HCT116 (cell line): ENCODE data around the gene COTL1. TPM values are rescaled to one million over a fixed set of nuclear protein-coding genes. Genes with fewer than 3 reads are reported as not detected.
"Not testable (repeated sequence)": the region's sequence is repeated elsewhere in the genome, so short reads cannot be mapped to it uniquely, and the experiment has no call there.

Source experiments
- ATAC-seq: fragments of 200-7000 bp; cut with Tn5 transposase; 2 replicates; pipeline ENCODE4 v1.9.1; 2020; ENCODE audit warnings: mild to moderate bottlenecking, moderate library complexity
- BruUV-seq: library from RNA; stranded (reverse); fragments of 400-500 nt; replicated peaks from 2 replicates; lab custom pipeline; 2021; lab: Mats Ljungman, UMichigan
- CTCF ChIA-PET: fragments of 300-600 bp; sonication (Branson Sonifier 250); formaldehyde crosslinking; loops from one replicate; lab custom pipeline; 2021; ENCODE audit warnings: antibody characterized with exemption; lab: Charles Lee
- POLR2A ChIA-PET: fragments of 300-600, 350-600 bp; sonication (Branson Sonifier 250); formaldehyde crosslinking; loops from one replicate; lab custom pipeline; 2021; ENCODE audit warnings: antibody characterized with exemption; lab: Charles Lee
- RAD21 ChIA-PET, 2 experiments: fragments of 300-600 bp; sonication (Branson Sonifier 250); formaldehyde crosslinking; loops; one replicate each; lab custom pipeline; 2023; ENCODE audit warnings: low total read pairs in 2 of 2; ENCODE audit not compliant: uncharacterized antibody in 2 of 2, unreplicated experiment in 2 of 2, low non-redundant PET in 1 of 2; lab: Charles Lee
- DNase-seq: peaks from one replicate; pipeline ENCODE4 v3.0.0-alpha.2; 2010; ENCODE audit warnings: low read depth, low spot score
- H2AFZ ChIP-seq: fragments of 200-600 bp; shearing (Covaris generic), sonication (generic); 2 replicates; pipeline ENCODE4 v1.6.1; 2017; ENCODE audit warnings: low read depth, mixed run types, mixed read lengths, antibody characterized with exemption, low read length; ENCODE audit not compliant: poor library complexity, severe bottlenecking
- H3K27ac ChIP-seq: 2 replicates; pipeline ENCODE4 v1.5.1; 2012; ENCODE audit warnings: low read depth, low read length
- H3K27me3 ChIP-seq: fragments of 200-600 bp; sonication (generic); 2 replicates; pipeline ENCODE4 v1.6.1; 2016; ENCODE audit warnings: mixed run types, low read length, mixed read lengths; ENCODE audit not compliant: insufficient read depth
- H3K36me3 ChIP-seq, 2 experiments: fragments of 200-500 bp in 1 of 2; fragments of 200-600 bp in 1 of 2; sonication (Bioruptor generic) in 1 of 2; sonication (generic) in 1 of 2; 2 replicates each; pipeline versions ENCODE4 v1.5.1 to v1.6.1; 2014 to 2016; ENCODE audit warnings: low read length in 2 of 2, inconsistent platforms in 1 of 2, mixed read lengths in 1 of 2, mixed run types in 1 of 2; ENCODE audit not compliant: insufficient read depth in 2 of 2, control insufficient read depth in 1 of 2
- H3K4me1 ChIP-seq, 2 experiments: fragments of 200-600 bp in 1 of 2; sonication (generic) in 1 of 2; 2 replicates each; pipeline versions ENCODE4 v1.5.1 to v1.6.1; 2012 to 2017; ENCODE audit warnings: low read length in 2 of 2, inconsistent platforms in 1 of 2, mild to moderate bottlenecking in 1 of 2, mixed read lengths in 1 of 2, mixed run types in 1 of 2, moderate library complexity in 1 of 2; ENCODE audit not compliant: insufficient read depth in 2 of 2, control insufficient read depth in 1 of 2
- H3K4me2 ChIP-seq: fragments of 200-600 bp; sonication (generic); 2 replicates; pipeline ENCODE4 v1.6.1; 2017; ENCODE audit warnings: mixed run types, low read length, mixed read lengths
- H3K4me3 ChIP-seq, 2 experiments: fragments of 200-600 bp in 1 of 2; sonication (generic) in 1 of 2; replicated peaks in 1 of 2; 2 replicates each; pipeline ENCODE4 v1.5.1; 2011 to 2016; ENCODE audit warnings: low read length in 2 of 2, control low read depth in 1 of 2, low read depth in 1 of 2, mild to moderate bottlenecking in 1 of 2, mixed read lengths in 1 of 2, mixed run types in 1 of 2
- H3K79me2 ChIP-seq: fragments of 200-600 bp; sonication (generic); 2 replicates; pipeline ENCODE4 v1.6.1; 2017; ENCODE audit warnings: mild to moderate bottlenecking, mixed run types, low read length, moderate library complexity, mixed read lengths; ENCODE audit not compliant: insufficient read depth
- H3K9ac ChIP-seq: fragments of 200-600 bp; sonication (generic); 2 replicates; pipeline ENCODE4 v1.6.1; 2016; ENCODE audit warnings: low read length, mixed read lengths
- H3K9me2 ChIP-seq: fragments of 200-600 bp; sonication (generic), shearing (Covaris generic); 2 replicates; pipeline ENCODE4 v1.6.1; 2017; ENCODE audit warnings: mixed run types, mild to moderate bottlenecking, moderate library complexity; ENCODE audit not compliant: insufficient read depth
- H3K9me3 ChIP-seq, 2 experiments: fragments of 200-500 bp in 1 of 2; fragments of 200-600 bp in 1 of 2; sonication (Bioruptor generic) in 1 of 2; sonication (generic) in 1 of 2; 2 replicates each; pipeline ENCODE4 v1.6.1; 2014 to 2017; ENCODE audit warnings: low read length in 2 of 2, mixed read lengths in 2 of 2, inconsistent platforms in 1 of 2, low read depth in 1 of 2, mild to moderate bottlenecking in 1 of 2, mixed run types in 1 of 2, moderate library complexity in 1 of 2; ENCODE audit not compliant: control insufficient read depth in 1 of 2, insufficient read depth in 1 of 2
- H4K20me1 ChIP-seq: fragments of 200-600 bp; sonication (generic), shearing (Covaris generic); 2 replicates; pipeline ENCODE4 v1.6.1; 2017; ENCODE audit warnings: mixed run types, mild to moderate bottlenecking, moderate library complexity; ENCODE audit not compliant: insufficient read depth
- ATF3 ChIP-seq: IDR thresholded peaks from 2 replicates; pipeline ENCODE4 v1.6.1; 2012
- CBX3 ChIP-seq: IDR thresholded peaks from 2 replicates; pipeline ENCODE4 v1.6.1; 2012; ENCODE audit warnings: low read depth
- CEBPB ChIP-seq: IDR thresholded peaks from 2 replicates; pipeline ENCODE4 v1.6.1; 2012; ENCODE audit warnings: low read depth
- ELF1 ChIP-seq: IDR thresholded peaks from 2 replicates; pipeline ENCODE4 v1.6.1; 2012; ENCODE audit warnings: low read depth, borderline replicate concordance
- EZH2 ChIP-seq: fragments of 200-600 bp; sonication (generic); IDR thresholded peaks from 2 replicates; pipeline ENCODE4 v1.6.1; 2017; ENCODE audit warnings: antibody characterized with exemption, mixed run types
- MAX ChIP-seq: IDR thresholded peaks from 2 replicates; pipeline ENCODE4 v1.6.1; 2012
- POLR2A ChIP-seq: IDR thresholded peaks from 2 replicates; pipeline ENCODE4 v1.7.0; 2011; ENCODE audit warnings: borderline replicate concordance; ENCODE audit not compliant: insufficient read depth, insufficient read length; ENCODE audit errors: extremely low read depth
- POLR2AphosphoS5 ChIP-seq: IDR thresholded peaks from 2 replicates; pipeline ENCODE4 v1.6.1; 2011; ENCODE audit warnings: mild to moderate bottlenecking, low read depth, low read length, moderate library complexity
- RAD21 ChIP-seq: IDR thresholded peaks from 2 replicates; pipeline ENCODE4 v1.6.1; 2012; ENCODE audit warnings: low read depth, mild to moderate bottlenecking
- SP1 ChIP-seq: IDR thresholded peaks from 2 replicates; pipeline ENCODE4 v1.6.1; 2012; ENCODE audit warnings: low read depth
- YY1 ChIP-seq: IDR thresholded peaks from 2 replicates; pipeline ENCODE4 v1.6.1; 2011; ENCODE audit warnings: low read length, low read depth, moderate library complexity, mild to moderate bottlenecking; ENCODE audit not compliant: insufficient replicate concordance; ENCODE audit errors: extremely low read depth
- ZBTB33 ChIP-seq: IDR thresholded peaks from 2 replicates; pipeline ENCODE4 v1.6.1; 2011; ENCODE audit warnings: mild to moderate bottlenecking, low read length, moderate library complexity; ENCODE audit not compliant: insufficient replicate concordance; ENCODE audit errors: extremely low read depth
- ZNF274 ChIP-seq: fragments of 200-500 bp; sonication (Bioruptor generic); IDR thresholded peaks from 2 replicates; pipeline ENCODE4 v1.6.1; 2014; ENCODE audit warnings: mild to moderate bottlenecking, low read depth, low read length, inconsistent platforms
- intact Hi-C: fragments of 100-400 bp; cut with micrococcal nuclease; formaldehyde crosslinking; loops from 2 replicates; pipeline ENCODE4 v1.10.0; 2022
- total RNA-seq: library from RNA; stranded (reverse); gene quantifications from one replicate; pipeline ENCODE4 v1.2.1, GENCODE V29; 2021; ENCODE audit not compliant: unreplicated experiment

COTL1 gene
- total RNA-seq, 1 experiment from 2014 or later: 276 TPM

- TF ChIP-seq ZBTB33 (no peak), POLR2A (no peak), RAD21 (no peak), ZNF274 (no peak), YY1 (no peak), MAX (no peak), CBX3 (no peak), CEBPB (no peak), EZH2 (no peak), ELF1 (no peak), POLR2AphosphoS5 (no peak)
- TF ChIP-seq, all 23 proteins: peak for 0
Observed at GRCh38 chr16:84635702-84636101, 17.8 kb upstream of the COTL1 start (continued).

- ChIA-PET RAD21 (no interaction called here), POLR2A (no interaction called here), CTCF (interaction anchor here (1.8 kb wide), 1 partner anchor 11 kb away, joined by 4 read pairs; no protein-coding TSS in a partner anchor)
- no peaks in the 10 kb centered on the region for H3K27me3 ChIP-seq
- H3K27ac ChIP-seq: no peak overlapping the region
- H3K9me2 ChIP-seq: no peaks in the 10 kb centered on the region
- DNase-seq (no peak), ATAC-seq (no peak)
- no peak overlapping the region for H3K4me3 ChIP-seq
- H3K9ac ChIP-seq: no peak overlapping the region
- H3K36me3 ChIP-seq: no peaks in the 10 kb centered on the region
- no peaks in the 10 kb centered on the region for H3K79me2 ChIP-seq
- TF ChIP-seq YY1 (no peak), ATF3 (no peak), SP1 (no peak), ZBTB33 (no peak), RAD21 (no peak), ZNF274 (no peak), ELF1 (no peak)
- BruUV-seq: no TSS peak
- H4K20me1 ChIP-seq: no peaks in the 10 kb centered on the region
- intact Hi-C loops: no loop called here
- H3K9me3 ChIP-seq: no peaks in the 10 kb centered on the region
- no peak overlapping the region for H2AFZ ChIP-seq
- no peak overlapping the region for H3K4me2 ChIP-seq
- H3K4me1 ChIP-seq: no peaks in the 10 kb centered on the region
Observed at GRCh38 chr16:84633622-84634021, 15.7 kb upstream of the COTL1 start.

GRCh38 chr16:84632862-84633261, 15.0 kb upstream of the COTL1 start:
- POLR2A ChIA-PET, intact Hi-C loops, H3K36me3 ChIP-seq, H3K9me2 ChIP-seq, H3K9me3 ChIP-seq, H3K9ac ChIP-seq, ATAC-seq, H3K4me2 ChIP-seq, DNase-seq, H3K4me1 ChIP-seq, H4K20me1 ChIP-seq, BruUV-seq, H3K27me3 ChIP-seq, H2AFZ ChIP-seq, H3K4me3 ChIP-seq, RAD21 ChIA-PET, H3K79me2 ChIP-seq, H3K27ac ChIP-seq: not testable (repeated sequence)
- CTCF ChIA-PET: interaction anchor here (1.8 kb wide), 1 partner anchor 10 kb away, joined by 4 read pairs; no protein-coding TSS in a partner anchor
